GM12874 (cell line): ENCODE data around the gene ACVR1.

Experiments used
- TF ChIP-seq, protein P1 (sequence below): IDR thresholded peaks from 2 replicates; pipeline ENCODE4 v1.5.1; 2011; ENCODE audit warnings: low read depth, mild to moderate bottlenecking, control low read depth, low read length, moderate library complexity; ENCODE audit not compliant: insufficient read depth

ACVR1 gene

DNA sequence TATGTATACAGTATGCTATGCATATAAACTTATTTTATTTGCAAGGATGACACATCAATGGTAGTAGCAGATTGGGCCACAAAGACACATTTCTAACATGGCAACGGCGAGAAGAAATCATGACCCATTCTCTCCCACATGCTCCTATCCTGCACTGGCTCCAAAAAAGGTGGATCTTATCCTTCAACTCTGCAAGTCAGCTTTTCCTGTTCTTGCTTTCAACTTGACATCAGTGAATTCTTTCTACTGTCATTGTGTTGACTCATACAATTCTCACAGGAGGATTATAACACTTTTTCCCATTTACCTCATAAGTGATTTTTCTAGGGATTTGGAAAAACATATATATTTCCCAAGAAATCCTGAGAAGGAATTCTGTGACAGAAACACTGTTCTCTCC is 53.1 kb downstream of the ACVR1 start:
- TF ChIP-seq, protein P1, sequence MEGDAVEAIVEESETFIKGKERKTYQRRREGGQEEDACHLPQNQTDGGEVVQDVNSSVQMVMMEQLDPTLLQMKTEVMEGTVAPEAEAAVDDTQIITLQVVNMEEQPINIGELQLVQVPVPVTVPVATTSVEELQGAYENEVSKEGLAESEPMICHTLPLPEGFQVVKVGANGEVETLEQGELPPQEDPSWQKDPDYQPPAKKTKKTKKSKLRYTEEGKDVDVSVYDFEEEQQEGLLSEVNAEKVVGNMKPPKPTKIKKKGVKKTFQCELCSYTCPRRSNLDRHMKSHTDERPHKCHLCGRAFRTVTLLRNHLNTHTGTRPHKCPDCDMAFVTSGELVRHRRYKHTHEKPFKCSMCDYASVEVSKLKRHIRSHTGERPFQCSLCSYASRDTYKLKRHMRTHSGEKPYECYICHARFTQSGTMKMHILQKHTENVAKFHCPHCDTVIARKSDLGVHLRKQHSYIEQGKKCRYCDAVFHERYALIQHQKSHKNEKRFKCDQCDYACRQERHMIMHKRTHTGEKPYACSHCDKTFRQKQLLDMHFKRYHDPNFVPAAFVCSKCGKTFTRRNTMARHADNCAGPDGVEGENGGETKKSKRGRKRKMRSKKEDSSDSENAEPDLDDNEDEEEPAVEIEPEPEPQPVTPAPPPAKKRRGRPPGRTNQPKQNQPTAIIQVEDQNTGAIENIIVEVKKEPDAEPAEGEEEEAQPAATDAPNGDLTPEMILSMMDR = no peak

DNA sequence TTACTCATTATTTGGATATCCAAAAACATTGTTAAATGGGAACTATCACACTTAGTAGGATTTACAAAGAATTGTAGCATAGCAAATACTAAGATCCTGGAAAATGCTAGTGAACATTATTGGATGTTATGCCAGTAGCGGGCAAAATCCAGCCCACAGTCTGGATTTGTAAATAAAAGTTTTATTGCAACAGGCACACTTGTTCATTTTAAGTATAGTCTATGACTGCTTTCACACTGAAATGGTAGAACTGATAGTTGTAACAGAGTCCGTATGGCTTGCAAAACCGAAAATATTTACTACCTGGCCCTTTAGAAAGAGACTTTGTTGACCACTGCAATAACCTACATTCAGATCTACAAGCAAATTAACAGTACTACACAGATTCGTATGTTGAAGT is 53.6 kb downstream of the ACVR1 start:
- TF ChIP-seq, protein P1 = no peak

DNA sequence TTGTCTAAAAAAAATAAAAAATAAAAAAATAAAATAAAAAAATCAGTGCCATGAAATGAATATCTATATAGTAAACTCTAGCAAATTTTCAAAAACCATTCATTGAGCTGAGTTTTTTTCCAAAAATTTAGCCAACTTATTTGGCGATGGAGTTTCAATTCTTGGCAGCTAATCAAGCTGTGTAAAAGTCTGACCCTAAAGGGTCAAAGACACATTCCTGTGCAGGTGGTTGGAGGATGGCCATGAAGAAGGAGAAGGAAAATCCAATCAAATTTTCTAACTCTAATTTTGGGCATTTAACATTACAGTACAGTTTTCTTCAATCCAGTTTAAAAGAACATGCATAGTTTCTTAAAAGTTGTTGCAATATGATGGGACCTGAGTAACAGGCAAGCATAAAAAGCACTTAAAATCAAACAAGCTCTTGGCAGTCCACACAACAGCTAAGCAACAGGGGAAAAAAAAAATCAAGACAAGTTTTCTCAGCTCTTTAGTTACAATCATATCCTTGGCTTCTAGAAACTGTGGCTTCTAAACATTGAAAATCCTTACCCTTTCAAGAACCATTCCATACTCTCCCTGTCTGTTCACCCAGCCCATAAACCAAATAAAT is 54.5 kb downstream of the ACVR1 start:
- TF ChIP-seq, protein P1 = no peak

DNA sequence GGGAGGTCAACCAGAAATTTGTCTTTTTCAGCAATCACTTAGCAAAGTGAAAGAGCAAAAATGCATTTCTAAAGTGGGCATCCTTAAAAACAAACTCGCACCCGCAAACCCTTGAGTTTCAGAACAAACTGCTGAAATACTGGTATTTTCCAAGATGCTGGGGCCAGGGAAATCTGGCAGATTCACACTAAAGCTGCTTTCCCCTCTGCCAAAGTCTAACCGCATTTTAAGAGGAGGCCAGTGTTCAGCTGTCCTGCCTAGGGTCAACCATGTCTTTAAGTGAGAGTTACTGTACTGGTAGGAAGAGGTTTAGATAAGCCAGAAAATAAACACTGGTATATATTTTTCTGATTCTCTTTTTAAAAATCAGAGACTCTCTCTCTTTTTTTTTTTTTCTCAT is 55.9 kb downstream of the ACVR1 start:
- TF ChIP-seq, protein P1 = no peak

DNA sequence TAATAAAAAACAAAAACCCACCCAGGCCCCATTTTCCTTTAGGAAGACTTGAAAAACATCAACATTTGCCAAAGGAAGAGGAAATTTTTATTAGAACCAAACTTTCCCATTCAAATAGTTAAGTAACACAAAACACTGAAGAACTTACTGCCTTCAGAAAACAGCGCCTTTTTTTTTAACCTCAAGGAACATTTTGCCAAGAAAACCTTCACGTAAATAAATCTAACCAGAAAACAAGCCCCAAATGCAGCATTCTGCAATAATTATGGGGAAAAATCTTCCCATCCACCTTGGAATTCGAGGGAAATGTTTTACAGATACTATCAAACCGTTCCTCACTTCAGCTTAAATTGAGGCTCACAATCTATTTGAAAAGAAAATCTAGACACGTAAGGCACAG is 56.4 kb downstream of the ACVR1 start:
- TF ChIP-seq, protein P1 = no peak

DNA sequence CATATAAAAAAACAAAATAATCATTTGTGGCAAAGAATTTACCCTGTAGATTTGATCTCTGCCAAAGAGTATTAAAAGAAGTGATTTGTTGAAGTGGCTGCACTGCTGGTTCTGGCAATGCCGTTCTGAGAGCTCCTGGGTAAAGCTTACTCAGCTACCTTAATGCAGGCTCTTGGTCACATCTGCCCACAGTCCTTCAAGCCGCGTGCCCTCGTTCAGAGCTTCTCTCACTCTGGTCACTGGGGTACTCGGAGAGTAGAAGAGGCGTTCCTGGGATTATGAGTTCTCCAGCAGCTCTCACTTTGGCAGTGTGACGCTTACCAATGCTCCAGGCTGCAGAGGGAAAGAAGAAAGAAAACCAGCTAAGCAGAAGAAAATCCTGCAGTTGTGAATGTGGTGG is 57.9 kb downstream of the ACVR1 start:
- TF ChIP-seq, protein P1 = no peak

- TF ChIP-seq, protein P1 = no peak
Measured at GRCh38 chr2:157815421-157815820, 60.7 kb downstream of the ACVR1 start.
